ENCODE measurements around the gene SERPINA12. TPM values are rescaled to one million over a fixed set of nuclear protein-coding genes. Genes with fewer than 3 reads are reported as not detected.

SERPINA12 gene
- total RNA-seq, 1 experiment from 2014 or later: not detected

Other genes starting within 250 kb of the SERPINA12 start
- gene SERPINA10, start 216.2 kb downstream of the SERPINA12 start, total RNA-seq (2014; rRNA removed; shearing (Covaris generic)): not detected in 2 replicates
- not detected in 2 replicates for gene SERPINA6, start 186.1 kb downstream of the SERPINA12 start, total RNA-seq (2014; rRNA removed; shearing (Covaris generic))
- gene SERPINA2, start 142.8 kb downstream of the SERPINA12 start, total RNA-seq (2014; rRNA removed; shearing (Covaris generic)): not detected in 2 replicates
- 0.18 TPM in 1 of 2 replicates, not detected in the other for gene SERPINA1, start 120.9 kb downstream of the SERPINA12 start, total RNA-seq (2014; rRNA removed; shearing (Covaris generic))
- gene SERPINA11, start 56.7 kb downstream of the SERPINA12 start, total RNA-seq (2014; rRNA removed; shearing (Covaris generic)): 0.26 and 0.28 TPM in 2 replicates
- gene SERPINA9, start 33.3 kb downstream of the SERPINA12 start, total RNA-seq (2014; rRNA removed; shearing (Covaris generic)): not detected in 2 replicates
- gene SERPINA4, start 52.0 kb upstream of the SERPINA12 start, total RNA-seq (2014; rRNA removed; shearing (Covaris generic)): not detected in 2 replicates
- gene SERPINA5, start 72.0 kb upstream of the SERPINA12 start, total RNA-seq (2014; rRNA removed; shearing (Covaris generic)): 1.6 and 2.6 TPM in 2 replicates
- gene SERPINA3, start 102.9 kb upstream of the SERPINA12 start, total RNA-seq (2014; rRNA removed; shearing (Covaris generic)): not detected in 2 replicates

Measured in H7 (cell line).